H1 (cell line): Measurements from ENCODE around the gene SLC25A22. TPM values are rescaled to one million over a fixed set of nuclear protein-coding genes. Genes with fewer than 3 reads are reported as not detected.

ENCODE experiments used
- CTCF ChIA-PET: fragments of 300-600 bp; sonication (Branson Sonifier 250); formaldehyde crosslinking; loops from one replicate; lab custom pipeline; 2021; ENCODE audit not compliant: partially characterized antibody; lab: Charles Lee
- POLR2A ChIA-PET: fragments of 300-600 bp; sonication (Branson Sonifier 250); formaldehyde crosslinking; loops from one replicate; lab custom pipeline; 2021; ENCODE audit warnings: inconsistent platforms; ENCODE audit not compliant: partially characterized antibody; lab: Charles Lee
- DNase-seq, 2 experiments: peaks; one replicate each; pipeline versions ENCODE4 v3.0.0 to v3.0.0-alpha.2; 2010 to 2022; ENCODE audit warnings: low spot score in 2 of 2, low read depth in 1 of 2, mixed read lengths in 1 of 2
- FAIRE-seq: peaks from 2 replicates; lab custom pipeline; 2011; peaks lifted over from hg19 to GRCh38; lab: Jason Lieb, UNC
- H2AFZ ChIP-seq: 2 replicates; pipeline ENCODE4 v1.8.1; 2012; ENCODE audit warnings: low read length, inconsistent platforms
- H2AK5ac ChIP-seq: 2 replicates; pipeline ENCODE4 v1.6.1; 2013; ENCODE audit warnings: low read depth, low read length
- H2BK120ac ChIP-seq: replicated peaks from 2 replicates; pipeline ENCODE3; 2013; ENCODE audit warnings: low read depth, low read length, inconsistent platforms
- H2BK12ac ChIP-seq: 2 replicates; pipeline ENCODE4 v1.6.1; 2013; ENCODE audit warnings: low read depth, low read length
- H2BK15ac ChIP-seq: 2 replicates; pipeline ENCODE4 v1.6.1; 2013; ENCODE audit warnings: low read length
- H2BK20ac ChIP-seq: 2 replicates; pipeline ENCODE4 v1.6.1; 2013; ENCODE audit warnings: low read length
- H2BK5ac ChIP-seq: 2 replicates; pipeline ENCODE4 v1.6.1; 2013; ENCODE audit warnings: low read depth, low read length
- H3K14ac ChIP-seq: 2 replicates; pipeline ENCODE4 v1.6.1; 2013; ENCODE audit warnings: inconsistent platforms; ENCODE audit not compliant: insufficient read length
- H3K18ac ChIP-seq: 2 replicates; pipeline ENCODE4 v1.6.1; 2013; ENCODE audit warnings: low read length; ENCODE audit errors: extremely low read depth
- H3K23ac ChIP-seq: 2 replicates; pipeline ENCODE4 v1.6.1; 2013; ENCODE audit warnings: inconsistent platforms; ENCODE audit not compliant: insufficient read length
- H3K23me2 ChIP-seq: 2 replicates; pipeline ENCODE4 v1.6.1; 2013; ENCODE audit warnings: low read depth, low read length
- H3K27ac ChIP-seq: 2 replicates; pipeline ENCODE4 v1.6.1; 2011; ENCODE audit warnings: low read depth, low read length, inconsistent platforms
- H3K27me3 ChIP-seq, 4 experiments: replicated peaks in 1 of 4; 1 replicate in 1 of 4; 2 replicates in 3 of 4; pipeline versions ENCODE4 v1.6.1 to v1.8.1; 2011 to 2013; ENCODE audit warnings: low read length in 3 of 4, mild to moderate bottlenecking in 3 of 4, inconsistent platforms in 2 of 4, mixed read lengths in 2 of 4, moderate library complexity in 1 of 4; ENCODE audit not compliant: control insufficient read depth in 3 of 4, insufficient read depth in 3 of 4; ENCODE audit errors: extremely low read depth in 1 of 4
- H3K36me3 ChIP-seq, 4 experiments: 2 replicates each; pipeline versions ENCODE4 v1.6.1 to v1.8.1; 2011 to 2013; ENCODE audit warnings: mild to moderate bottlenecking in 4 of 4, low read length in 3 of 4, moderate library complexity in 2 of 4, control low read depth in 1 of 4, inconsistent platforms in 1 of 4; ENCODE audit not compliant: insufficient read depth in 4 of 4, control insufficient read depth in 2 of 4
- H3K4ac ChIP-seq: replicated peaks from 2 replicates; pipeline ENCODE3; 2013; ENCODE audit warnings: low read length, low read depth, mixed read lengths, inconsistent platforms; ENCODE audit not compliant: insufficient read length
- H3K4me1 ChIP-seq, 4 experiments: replicated peaks in 1 of 4; 1 replicate in 1 of 4; 2 replicates in 3 of 4; pipeline versions ENCODE4 v1.6.1 to v1.8.1; 2011 to 2013; ENCODE audit warnings: low read length in 3 of 4, inconsistent platforms in 2 of 4, mixed read lengths in 1 of 4; ENCODE audit not compliant: insufficient read depth in 4 of 4, control insufficient read depth in 3 of 4
- H3K4me2 ChIP-seq, 2 experiments: 2 replicates each; pipeline versions ENCODE4 v1.6.1 to v1.8.1; 2011 to 2013; ENCODE audit warnings: low read depth in 2 of 2, low read length in 2 of 2, control low read depth in 1 of 2, inconsistent platforms in 1 of 2, mild to moderate bottlenecking in 1 of 2; ENCODE audit not compliant: insufficient read depth in 1 of 2
- H3K4me3 ChIP-seq, 4 experiments: fragments of 200-600, 300-600 bp in 1 of 4; sonication (generic), shearing (Covaris generic), sonication (Bioruptor Twin) in 1 of 4; 2 replicates each; pipeline versions ENCODE4 v1.5.1 to v1.8.1; 2011 to 2016; ENCODE audit warnings: low read length in 4 of 4, low read depth in 3 of 4, control low read depth in 2 of 4, inconsistent platforms in 2 of 4, mild to moderate bottlenecking in 2 of 4, mixed read lengths in 1 of 4, moderate library complexity in 1 of 4; ENCODE audit not compliant: insufficient read depth in 2 of 4; ENCODE audit errors: extremely low read depth in 1 of 4
- H3K56ac ChIP-seq: replicated peaks from 2 replicates; pipeline ENCODE3; 2013; ENCODE audit warnings: low read depth, mild to moderate bottlenecking, mixed read lengths, low read length, inconsistent platforms; ENCODE audit not compliant: insufficient read length
- H3K79me1 ChIP-seq: 2 replicates; pipeline ENCODE4 v1.6.1; 2013; ENCODE audit warnings: low read depth, low read length, control low read depth
- H3K79me2 ChIP-seq, 2 experiments: 2 replicates each; pipeline versions ENCODE4 v1.6.1 to v1.8.1; 2012 to 2013; ENCODE audit warnings: low read length in 2 of 2, mild to moderate bottlenecking in 2 of 2, inconsistent platforms in 1 of 2; ENCODE audit not compliant: insufficient read depth in 2 of 2, control insufficient read depth in 1 of 2
- H3K9ac ChIP-seq, 4 experiments: replicated peaks in 1 of 4; 1 replicate in 1 of 4; 2 replicates in 3 of 4; pipeline versions ENCODE4 v1.6.1 to v1.8.1; 2011 to 2013; ENCODE audit warnings: low read depth in 3 of 4, low read length in 3 of 4, control low read depth in 2 of 4, mild to moderate bottlenecking in 2 of 4, moderate library complexity in 2 of 4, inconsistent platforms in 1 of 4; ENCODE audit errors: extremely low read depth in 1 of 4
- H3K9me3 ChIP-seq, 2 experiments: 2 replicates each; pipeline versions ENCODE4 v1.6.1 to v1.8.1; 2012 to 2013; ENCODE audit warnings: mild to moderate bottlenecking in 2 of 2, moderate library complexity in 2 of 2, control low read depth in 1 of 2, inconsistent platforms in 1 of 2, low read depth in 1 of 2, low read length in 1 of 2, mixed read lengths in 1 of 2; ENCODE audit not compliant: insufficient read depth in 2 of 2
- H4K20me1 ChIP-seq, 2 experiments: replicated peaks in 1 of 2; 2 replicates each; pipeline versions ENCODE3 to v1.8.1; 2011 to 2013; ENCODE audit warnings: inconsistent platforms in 2 of 2, low read length in 2 of 2, mild to moderate bottlenecking in 1 of 2; ENCODE audit not compliant: insufficient read depth in 2 of 2, control insufficient read depth in 1 of 2
- H4K5ac ChIP-seq: 2 replicates; pipeline ENCODE4 v1.6.1; 2013; ENCODE audit warnings: low read length, low read depth, mixed read lengths, inconsistent platforms; ENCODE audit not compliant: insufficient read length
- H4K8ac ChIP-seq: 2 replicates; pipeline ENCODE4 v1.8.0; 2013; ENCODE audit warnings: mild to moderate bottlenecking, moderate library complexity, low read length, inconsistent platforms; ENCODE audit not compliant: insufficient read depth; ENCODE audit errors: extremely low read depth
- H4K91ac ChIP-seq: replicated peaks from 2 replicates; pipeline ENCODE3; 2013; ENCODE audit warnings: low read length, mixed read lengths, inconsistent platforms; ENCODE audit not compliant: insufficient read length
- CHD1 ChIP-seq: IDR thresholded peaks from 2 replicates; pipeline ENCODE4 v1.6.1; 2012; ENCODE audit warnings: low read depth, low read length, improper control_type of control experiment
- CHD2 ChIP-seq: IDR thresholded peaks from 2 replicates; pipeline ENCODE4 v1.6.1; 2012; ENCODE audit warnings: low read length, improper control_type of control experiment
- EZH2 ChIP-seq: fragments of 200-600 bp; sonication (generic); IDR thresholded peaks from 2 replicates; pipeline ENCODE4 v1.7.1; 2012; ENCODE audit warnings: low read depth, mild to moderate bottlenecking, moderate library complexity, low read length, inconsistent platforms; ENCODE audit not compliant: severe bottlenecking
- KDM4A ChIP-seq: IDR thresholded peaks from one replicate; pipeline ENCODE4 v1.7.1; 2012; ENCODE audit warnings: low read depth, mild to moderate bottlenecking, moderate library complexity, low read length, inconsistent platforms; ENCODE audit not compliant: severe bottlenecking
- KDM5A ChIP-seq: fragments of 200-600 bp; IDR thresholded peaks from 2 replicates; pipeline ENCODE4 v1.7.1; 2012; ENCODE audit warnings: mild to moderate bottlenecking, low read length, inconsistent platforms, mixed read lengths
- NANOG ChIP-seq: IDR thresholded peaks from 2 replicates; pipeline ENCODE4 v1.6.1; 2011; ENCODE audit warnings: low read length, low read depth, mild to moderate bottlenecking, inconsistent platforms; ENCODE audit not compliant: insufficient read depth, poor library complexity, severe bottlenecking
- NRF1 ChIP-seq: IDR thresholded peaks from 2 replicates; pipeline ENCODE4 v1.6.1; 2011; ENCODE audit warnings: mild to moderate bottlenecking, low read depth, low read length, improper control_type of control experiment
- POLR2A ChIP-seq, 2 experiments: IDR thresholded peaks; 1 replicate in 1 of 2; 2 replicates in 1 of 2; pipeline ENCODE4 v1.6.1; 2011; ENCODE audit warnings: low read depth in 2 of 2, low read length in 2 of 2, mild to moderate bottlenecking in 2 of 2; ENCODE audit errors: control extremely low read depth in 1 of 2
- RFX5 ChIP-seq: IDR thresholded peaks from 2 replicates; pipeline ENCODE4 v1.6.1; 2011; ENCODE audit warnings: low read depth, low read length, improper control_type of control experiment, borderline replicate concordance
- SP2 ChIP-seq: IDR thresholded peaks from 2 replicates; pipeline ENCODE4 v1.6.1; 2012; ENCODE audit warnings: mild to moderate bottlenecking, low read length, inconsistent platforms
- TAF1 ChIP-seq: IDR thresholded peaks from 2 replicates; pipeline ENCODE4 v1.6.1; 2011; ENCODE audit warnings: mild to moderate bottlenecking, low read depth, low read length
- USF2 ChIP-seq: IDR thresholded peaks from 2 replicates; pipeline ENCODE4 v1.6.1; 2011; ENCODE audit warnings: low read length, improper control_type of control experiment
- YY1 ChIP-seq: IDR thresholded peaks from 2 replicates; pipeline ENCODE4 v1.6.1; 2011; ENCODE audit warnings: low read depth, mild to moderate bottlenecking, low read length
- WGBS, 2 experiments: shearing (Covaris generic) in 1 of 2; methylation state at CpG; one replicate each; pipeline versions ENCODE4 v1.1.6 to v1.1.7; 2013 to 2015; ENCODE audit warnings: low lambda C conversion rate in 2 of 2, mixed read lengths in 2 of 2, inconsistent platforms in 1 of 2, low coverage in 1 of 2, missing lambda C conversion rate in 1 of 2; ENCODE audit not compliant: insufficient replicate concordance in 2 of 2, insufficient coverage in 1 of 2, insufficient read length in 1 of 2; ENCODE audit errors: extremely low coverage in 1 of 2, missing lambda C conversion rate in 1 of 2; 5-methylcytosine and 5-hydroxymethylcytosine counted together
- polyA plus RNA-seq, 7 experiments: library from polyadenylated mRNA; depleted of rRNA in 3 of 7; stranded (reverse) in 5 of 7; unstranded in 2 of 7; fragments of >200 nt in 5 of 7; fragments of 200-250 nt in 2 of 7; gene quantifications; 1 replicate in 5 of 7; 2 replicates in 1 of 7; 4 replicates in 1 of 7; pipeline versions ENCODE4 v1.2.1 to v1.2.3, GENCODE V29; 2011 to 2013; ENCODE audit warnings: missing spikeins in 2 of 7, mixed read lengths in 2 of 7
- total RNA-seq: library from RNA; stranded (reverse); fragmentation: NEBNext Ultra II Directional; extraction: Animal tissue kit (Norgen Biotek cat#: 25700); gene quantifications from 2 replicates; pipeline ENCODE4 v1.2.1, GENCODE V29; 2021

SLC25A22 gene
- total and polyA plus RNA-seq, 2 of the 8 experiments (the other 6 are each of a cell fraction or from before 2014, with no cell fraction given), result 31.5 to 48.0 TPM

GRCh38 chr11:800473-800872 is 2.4 kb upstream of the SLC25A22 start:
- Histone ChIP-seq H2AFZ (no peak overlapping the region), H3K79me1 (peaks cover 5% of the 10 kb centered on the region; the same call in 1 of the 2 replicates), H3K4me1 (peaks cover 4 to 25% (median 19%) of the 10 kb centered on the region in 4 experiments), H2BK15ac (no peak overlapping the region), H2BK5ac (no peak overlapping the region; the same call in 1 of the 2 replicates), H3K27ac (no peak overlapping the region), H2BK12ac (no peak overlapping the region), H3K4me3 (no peak overlapping the region), H3K14ac (no peak overlapping the region), H3K79me2 (peaks cover 0 to 5% of the 10 kb centered on the region in 2 experiments; a peak in 1 of 4 replicates), H2AK5ac (no peak overlapping the region), H4K91ac (no peak overlapping the region), H2BK20ac (no peak overlapping the region), H3K56ac (no peak overlapping the region), H3K23ac (no peak overlapping the region), H3K4me2 (no peak overlapping the region), H4K8ac (no peak overlapping the region), H3K4ac (no peak overlapping the region), H3K23me2 (peaks cover 14% of the 10 kb centered on the region), H3K9me3 (no peaks in the 10 kb centered on the region), H3K9ac (no peak overlapping the region), H3K36me3 (peaks cover 3 to 30% (median 6%) of the 10 kb centered on the region in 4 experiments; a peak in 5 of 8 replicates), H2BK120ac (no peak overlapping the region), H3K18ac (no peak overlapping the region), H4K5ac (no peak overlapping the region), H3K27me3 (no peaks in the 10 kb centered on the region; a peak in 1 of 7 replicates), H4K20me1 (peaks cover 0 to 13% of the 10 kb centered on the region in 2 experiments)
- ChIA-PET CTCF (interaction anchor here (1.0 kb wide), 1 partner anchor 17 kb away, joined by 3 read pairs; no protein-coding TSS in a partner anchor), POLR2A (interaction anchor here (0.8 to 53.0 kb wide), 3 partner anchors 8 to 54 kb away, joined by 5 to 1917 read pairs (median 28); partner anchors contain the start of genes CD151, CRACR2B, PNPLA2 and POLR2L)
- no peak for DNase-seq
- TF ChIP-seq POLR2A (IDR thresholded peaks at IDR 0.05; ENCODE audit: control extremely low read depth in 1 of 2, low read depth in 2 of 2, low read length in 2 of 2) (no peak), TAF1 (no peak), RFX5 (no peak), SP2 (no peak), EZH2 (no peak), USF2 (no peak), CHD1 (no peak), NANOG (no peak), KDM4A (no peak), KDM5A (no peak), CHD2 (no peak), NRF1 (no peak), YY1 (no peak)
- FAIRE-seq, result no peak
- WGBS, 2 experiments, result 90% methylated on average over 28 of the region's 30 CpGs; no CpG with 5 or more reads in 1 of the 2 experiments
